DND-41 (cell line): ENCODE results near the gene CRYL1.

Experiments
- ATAC-seq: fragments of 200-7000 bp; cut with Tn5 transposase; 3 replicates; pipeline ENCODE4 v1.9.1; 2021; ENCODE audit warnings: low read depth; ENCODE audit not compliant: insufficient read depth
- DNase-seq: peaks from one replicate; pipeline ENCODE4 v3.0.0-alpha.2; 2020
- H2AFZ ChIP-seq: 2 replicates; pipeline ENCODE4 v1.6.0; 2012; ENCODE audit warnings: low read depth, low read length
- H3K27ac ChIP-seq: 2 replicates; pipeline ENCODE4 v1.5.1; 2012; ENCODE audit warnings: low read length, inconsistent platforms
- H3K27me3 ChIP-seq: fragments of 200-600 bp; sonication (generic); 2 replicates; pipeline ENCODE4 v1.6.0; 2012; ENCODE audit warnings: low read length, mild to moderate bottlenecking, inconsistent platforms; ENCODE audit not compliant: insufficient read depth, poor library complexity
- H3K36me3 ChIP-seq: 2 replicates; pipeline ENCODE4 v1.5.1; 2012; ENCODE audit warnings: low read length, inconsistent platforms; ENCODE audit not compliant: insufficient read depth
- H3K4me1 ChIP-seq: 2 replicates; pipeline ENCODE4 v1.5.1; 2012; ENCODE audit warnings: mild to moderate bottlenecking, low read length; ENCODE audit not compliant: insufficient read depth
- H3K4me2 ChIP-seq: 2 replicates; pipeline ENCODE4 v1.6.0; 2012; ENCODE audit warnings: mild to moderate bottlenecking, moderate library complexity, low read length, inconsistent platforms; ENCODE audit not compliant: insufficient read depth
- H3K4me3 ChIP-seq, 2 experiments: fragments of 200-600 bp in 1 of 2; shearing (Covaris generic) in 1 of 2; 2 replicates each; pipeline ENCODE4 v1.5.1; 2012 to 2016; ENCODE audit warnings: inconsistent platforms in 2 of 2, low read length in 2 of 2, mild to moderate bottlenecking in 2 of 2, low read depth in 1 of 2, moderate library complexity in 1 of 2
- H3K79me2 ChIP-seq: 2 replicates; pipeline ENCODE4 v1.6.0; 2012; ENCODE audit warnings: low read length, inconsistent platforms; ENCODE audit not compliant: insufficient read depth
- H3K9ac ChIP-seq: 2 replicates; pipeline ENCODE4 v1.6.0; 2012; ENCODE audit warnings: low read depth, mild to moderate bottlenecking, inconsistent platforms, low read length, moderate library complexity
- H3K9me3 ChIP-seq: 2 replicates; pipeline ENCODE4 v1.5.1; 2012; ENCODE audit warnings: low read length, moderate library complexity, mild to moderate bottlenecking, inconsistent platforms; ENCODE audit not compliant: insufficient read depth, severe bottlenecking
- H4K20me1 ChIP-seq: 2 replicates; pipeline ENCODE4 v1.6.0; 2012; ENCODE audit warnings: low read length; ENCODE audit not compliant: insufficient read depth
- CTCF ChIP-seq: IDR thresholded peaks from 2 replicates; pipeline ENCODE4 v1.5.1; 2012; ENCODE audit warnings: borderline replicate concordance, low read length, moderate library complexity, mild to moderate bottlenecking; ENCODE audit not compliant: poor library complexity, severe bottlenecking; ENCODE audit errors: extremely low read depth
- EZH2 ChIP-seq: IDR thresholded peaks from 3 replicates; pipeline ENCODE4 v1.6.1; 2012; ENCODE audit warnings: borderline replicate concordance, low read depth, mild to moderate bottlenecking, moderate library complexity, low read length, inconsistent platforms; ENCODE audit not compliant: severe bottlenecking

CRYL1 gene

GRCh38 chr13:20399961-20400360 lies 125.7 kb downstream of the CRYL1 start:
- no peak overlapping the region for H2AFZ ChIP-seq
- H3K79me2 ChIP-seq, result no peaks in the 10 kb centered on the region
- no peak overlapping the region for H3K9ac ChIP-seq
- DNase-seq (no peak), ATAC-seq (no peak)
- H3K36me3 ChIP-seq, result no peaks in the 10 kb centered on the region
- TF ChIP-seq EZH2 (no peak), CTCF (no peak)
- H3K9me3 ChIP-seq, result no peaks in the 10 kb centered on the region
- H3K27me3 ChIP-seq, result no peaks in the 10 kb centered on the region
- H3K4me2 ChIP-seq, result no peak overlapping the region
- no peaks in the 10 kb centered on the region; the same call in 1 of the 2 replicates for H3K4me1 ChIP-seq
- no peak overlapping the region for H3K4me3 ChIP-seq
- H3K27ac ChIP-seq, result no peak overlapping the region
- no peaks in the 10 kb centered on the region for H4K20me1 ChIP-seq

- DNase-seq (no peak), ATAC-seq (no peak)
- H2AFZ ChIP-seq, result no peak overlapping the region
- no peaks in the 10 kb centered on the region for H4K20me1 ChIP-seq
- no peaks in the 10 kb centered on the region for H3K9me3 ChIP-seq
- H3K27me3 ChIP-seq, result no peaks in the 10 kb centered on the region
- no peaks in the 10 kb centered on the region for H3K79me2 ChIP-seq
- H3K27ac ChIP-seq, result no peak overlapping the region
- H3K4me3 ChIP-seq, result no peak overlapping the region
- H3K9ac ChIP-seq, result no peak overlapping the region
- no peaks in the 10 kb centered on the region; the same call in 1 of the 2 replicates for H3K4me1 ChIP-seq
- no peak for TF ChIP-seq EZH2
- no peak for TF ChIP-seq CTCF
- no peaks in the 10 kb centered on the region for H3K36me3 ChIP-seq
- no peak overlapping the region for H3K4me2 ChIP-seq
Observed at GRCh38 chr13:20399515-20399914, 126.1 kb downstream of the CRYL1 start.

- Histone ChIP-seq H3K79me2 (no peaks in the 10 kb centered on the region), H3K4me3 (no peak overlapping the region), H4K20me1 (no peaks in the 10 kb centered on the region), H3K36me3 (no peaks in the 10 kb centered on the region), H2AFZ (no peak overlapping the region), H3K27ac (no peak overlapping the region), H3K4me2 (no peak overlapping the region), H3K9ac (no peak overlapping the region), H3K4me1 (no peaks in the 10 kb centered on the region; the same call in 1 of the 2 replicates), H3K27me3 (no peaks in the 10 kb centered on the region), H3K9me3 (no peaks in the 10 kb centered on the region)
- DNase-seq (no peak), ATAC-seq (no peak)
- TF ChIP-seq CTCF (no peak), EZH2 (no peak)
Observed at GRCh38 chr13:20398459-20398858, 127.2 kb downstream of the CRYL1 start.

- Histone ChIP-seq H3K27ac (no peak overlapping the region), H2AFZ (no peak overlapping the region), H4K20me1 (no peaks in the 10 kb centered on the region), H3K4me3 (no peak overlapping the region), H3K4me1 (no peaks in the 10 kb centered on the region; the same call in 1 of the 2 replicates), H3K79me2 (no peaks in the 10 kb centered on the region), H3K27me3 (no peaks in the 10 kb centered on the region), H3K4me2 (no peak overlapping the region), H3K9me3 (no peaks in the 10 kb centered on the region), H3K36me3 (no peaks in the 10 kb centered on the region), H3K9ac (no peak overlapping the region)
- TF ChIP-seq CTCF, result no peak
- DNase-seq, result no peak
- no peak for ATAC-seq
Observed at GRCh38 chr13:20397896-20398295, 127.8 kb downstream of the CRYL1 start.
